NCI-H2107 (cell line): ENCODE results near the gene SLC22A14.

Experiments
- DNase-seq: peaks from one replicate; lab custom pipeline; 2025; lab: John Stamatoyannopoulos, UW

The SLC22A14 gene

GRCh38 chr3:38346587-38347410, 64.7 kb downstream of the SLC22A14 start, which contains the start of gene XYLB:
Gene XYLB, plus strand, starts transcription at chr3:38346785. Its CDS starts 84 bp downstream, at chr3:38346869.
- no peak for DNase-seq

GRCh38 chr3:38347421-38348200, 65.5 kb downstream of the SLC22A14 start:
- DNase-seq: no peak

GRCh38 chr3:38348903-38349302, 66.8 kb downstream of the SLC22A14 start:
- no peak for DNase-seq

GRCh38 chr3:38349684-38350359, 67.7 kb downstream of the SLC22A14 start:
- DNase-seq: no peak

GRCh38 chr3:38353151-38353550, 71.1 kb downstream of the SLC22A14 start:
- no peak for DNase-seq

- DNase-seq: no peak
These were observed 72.7 kb downstream of the SLC22A14 start for GRCh38 chr3:38354588-38355330.

- DNase-seq: no peak
These were observed 76.9 kb downstream of the SLC22A14 start for GRCh38 chr3:38359038-38359437.

- no peak for DNase-seq
These were observed 78.3 kb downstream of the SLC22A14 start for GRCh38 chr3:38360345-38360744.

GRCh38 chr3:38361496-38361895, 79.4 kb downstream of the SLC22A14 start:
- no peak for DNase-seq

GRCh38 chr3:38362825-38363224, 80.7 kb downstream of the SLC22A14 start:
- no peak for DNase-seq

- no peak for DNase-seq
These were observed 82.8 kb downstream of the SLC22A14 start for GRCh38 chr3:38364721-38365400.

- no peak for DNase-seq
These were observed 83.5 kb downstream of the SLC22A14 start for GRCh38 chr3:38365469-38366062.

- no peak for DNase-seq
These were observed 84.0 kb downstream of the SLC22A14 start for GRCh38 chr3:38366082-38366481.

GRCh38 chr3:38367779-38368178, 85.7 kb downstream of the SLC22A14 start:
- DNase-seq: no peak
